ENCODE results near the gene HSPBP1. TPM values are rescaled to one million over a fixed set of nuclear protein-coding genes. Genes with fewer than 3 reads are reported as not detected.
A peak's percentile ranks its signal among the peaks of the same experiment; 100 is the strongest.

The HSPBP1 gene
- polyA plus RNA-seq, 3 donors: 12.3 to 17.0 (median 15.3) TPM

DNA sequence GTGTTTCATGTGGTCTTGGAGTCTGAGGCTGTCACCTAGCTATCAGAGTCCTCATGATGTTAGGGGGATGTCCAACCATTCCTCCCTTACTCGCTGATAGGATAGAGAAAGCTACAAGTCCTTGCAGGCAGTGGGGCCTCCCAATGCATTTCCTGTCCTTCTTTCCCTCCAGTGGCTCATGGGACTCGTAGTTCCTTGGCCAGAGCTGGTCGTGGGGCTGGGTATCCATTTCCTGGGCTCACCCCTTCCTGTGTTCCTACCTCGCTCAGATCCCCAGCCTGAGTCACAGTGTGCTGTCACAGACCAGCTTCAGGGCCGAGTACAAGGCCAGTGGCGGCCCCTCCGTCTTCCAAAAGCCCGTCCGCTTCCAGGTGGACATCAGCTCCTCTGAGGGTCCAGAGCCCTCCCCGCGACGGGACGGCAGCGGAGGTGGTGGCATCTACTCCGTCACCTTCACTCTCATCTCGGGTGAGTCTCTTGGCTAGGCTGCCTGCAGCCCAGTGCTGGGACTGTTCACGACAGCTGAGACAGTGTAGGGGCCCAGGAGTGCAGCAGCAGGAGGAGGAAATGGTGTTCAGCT is 26.2 kb upstream of the HSPBP1 start:
- H3K4me2 ChIP-seq (replicated peaks; ENCODE audit: extremely low read depth, low read length, poor library complexity, severe bottlenecking): no peak overlapping the region
- no peak for DNase-seq
- peaks cover 8% of the 10 kb centered on the region for H4K20me1 ChIP-seq (ENCODE audit: insufficient read depth, low read length)
- peaks cover 0 to 13% of the 10 kb centered on the region in 2 donors for H3K9me3 ChIP-seq (replicated peaks in 1 of 2; ENCODE audit: control insufficient read depth in 1 of 2, insufficient read depth in 1 of 2, low read length in 2 of 2)
- Mint-ChIP-seq H3K27ac (no peak overlapping the region), H3K27me3 (ENCODE audit: low read depth in 3 of 3) (peaks cover 0 to 2% (median 2%) of the 10 kb centered on the region in 3 donors), H3K9me3 (peaks cover 0 to 13% (median 6%) of the 10 kb centered on the region in 7 donors), H3K4me1 (peaks cover 13% of the 10 kb centered on the region), H3K36me3 (no peaks in the 10 kb centered on the region), H3K4me3 (no peak overlapping the region)
- no peak overlapping the region for H3K9ac ChIP-seq (ENCODE audit: insufficient read depth, low read length, poor library complexity, severe bottlenecking)
- no peak overlapping the region for H2AFZ ChIP-seq (ENCODE audit: insufficient read depth, low read depth, low read length, poor library complexity, severe bottlenecking)
- intact Hi-C loops (cut with micrococcal nuclease): no loop called here
- no peaks in the 10 kb centered on the region for H3K27me3 ChIP-seq (ENCODE audit: control insufficient read depth in 2 of 2, insufficient read depth in 2 of 2, low read length in 2 of 2)
- no peak overlapping the region for H3K27ac ChIP-seq (ENCODE audit: low read depth in 1 of 2, low read length in 2 of 2)
- TF ChIP-seq, protein P1, sequence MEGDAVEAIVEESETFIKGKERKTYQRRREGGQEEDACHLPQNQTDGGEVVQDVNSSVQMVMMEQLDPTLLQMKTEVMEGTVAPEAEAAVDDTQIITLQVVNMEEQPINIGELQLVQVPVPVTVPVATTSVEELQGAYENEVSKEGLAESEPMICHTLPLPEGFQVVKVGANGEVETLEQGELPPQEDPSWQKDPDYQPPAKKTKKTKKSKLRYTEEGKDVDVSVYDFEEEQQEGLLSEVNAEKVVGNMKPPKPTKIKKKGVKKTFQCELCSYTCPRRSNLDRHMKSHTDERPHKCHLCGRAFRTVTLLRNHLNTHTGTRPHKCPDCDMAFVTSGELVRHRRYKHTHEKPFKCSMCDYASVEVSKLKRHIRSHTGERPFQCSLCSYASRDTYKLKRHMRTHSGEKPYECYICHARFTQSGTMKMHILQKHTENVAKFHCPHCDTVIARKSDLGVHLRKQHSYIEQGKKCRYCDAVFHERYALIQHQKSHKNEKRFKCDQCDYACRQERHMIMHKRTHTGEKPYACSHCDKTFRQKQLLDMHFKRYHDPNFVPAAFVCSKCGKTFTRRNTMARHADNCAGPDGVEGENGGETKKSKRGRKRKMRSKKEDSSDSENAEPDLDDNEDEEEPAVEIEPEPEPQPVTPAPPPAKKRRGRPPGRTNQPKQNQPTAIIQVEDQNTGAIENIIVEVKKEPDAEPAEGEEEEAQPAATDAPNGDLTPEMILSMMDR (IDR thresholded peaks at IDR 0.05): no peak
- H3K4me1 ChIP-seq (ENCODE audit: control insufficient read depth in 1 of 2, insufficient read depth in 2 of 2, low read length in 2 of 2): peaks cover 10 to 12% of the 10 kb centered on the region in 2 donors
- no peaks in the 10 kb centered on the region for H3K79me2 ChIP-seq (ENCODE audit: insufficient read depth, low read length)
- 92% methylated on average over 16 of the region's 17 CpGs for WGBS (ENCODE audit: insufficient coverage)
- no peaks in the 10 kb centered on the region for H3K36me3 ChIP-seq (replicated peaks in 1 of 2; ENCODE audit: control insufficient read depth in 1 of 2, insufficient read depth in 2 of 2, low read length in 2 of 2)
- no peak overlapping the region for H3K4me3 ChIP-seq (replicated peaks in 1 of 3; ENCODE audit: low read depth in 2 of 3, low read length in 3 of 3)

- Histone ChIP-seq H3K9me3 (replicated peaks in 1 of 2; ENCODE audit: control insufficient read depth in 1 of 2, insufficient read depth in 1 of 2, low read length in 2 of 2) (peaks cover 0 to 13% of the 10 kb centered on the region in 2 donors), H3K9ac (ENCODE audit: insufficient read depth, low read length, poor library complexity, severe bottlenecking) (no peak overlapping the region), H4K20me1 (ENCODE audit: insufficient read depth, low read length) (peaks cover 4% of the 10 kb centered on the region), H3K4me1 (ENCODE audit: control insufficient read depth in 1 of 2, insufficient read depth in 2 of 2, low read length in 2 of 2) (peaks cover 10 to 12% of the 10 kb centered on the region in 2 donors), H3K36me3 (replicated peaks in 1 of 2; ENCODE audit: control insufficient read depth in 1 of 2, insufficient read depth in 2 of 2, low read length in 2 of 2) (no peaks in the 10 kb centered on the region), H3K4me2 (replicated peaks; ENCODE audit: extremely low read depth, low read length, poor library complexity, severe bottlenecking) (no peak overlapping the region), H2AFZ (ENCODE audit: insufficient read depth, low read depth, low read length, poor library complexity, severe bottlenecking) (no peak overlapping the region), H3K4me3 (replicated peaks in 1 of 3; ENCODE audit: low read depth in 2 of 3, low read length in 3 of 3) (no peak overlapping the region), H3K79me2 (ENCODE audit: insufficient read depth, low read length) (no peaks in the 10 kb centered on the region), H3K27me3 (ENCODE audit: control insufficient read depth in 2 of 2, insufficient read depth in 2 of 2, low read length in 2 of 2) (no peaks in the 10 kb centered on the region), H3K27ac (ENCODE audit: low read depth in 1 of 2, low read length in 2 of 2) (no peak overlapping the region)
- Mint-ChIP-seq H3K36me3 (no peaks in the 10 kb centered on the region), H3K4me3 (no peak overlapping the region), H3K9me3 (peaks cover 0 to 13% (median 6%) of the 10 kb centered on the region in 7 donors), H3K27ac (peak overlapping the region in 2 of 7 donors; percentile 68), H3K4me1 (peaks cover 13% of the 10 kb centered on the region), H3K27me3 (ENCODE audit: low read depth in 3 of 3) (peaks cover 2 to 5% (median 2%) of the 10 kb centered on the region in 3 donors)
- WGBS (ENCODE audit: insufficient coverage): 85% methylated on average over 4 of the region's 9 CpGs
- DNase-seq: peak in 2 of 3 donors; percentile 47 to 55
- TF ChIP-seq, protein P1 (IDR thresholded peaks at IDR 0.05): no peak
- intact Hi-C loops (cut with micrococcal nuclease): no loop called here
Measured at GRCh38 chr19:55305491-55305890, 25.6 kb upstream of the HSPBP1 start.
